GM18858 (cell line): Measurements from ENCODE around the gene RHEB.

Experiments used
- ATAC-seq: cut with Tn5 transposase; IDR thresholded peaks from one replicate; pipeline ENCODE4 v1.9.1; 2021; ENCODE audit not compliant: unreplicated experiment

RHEB gene

DNA sequence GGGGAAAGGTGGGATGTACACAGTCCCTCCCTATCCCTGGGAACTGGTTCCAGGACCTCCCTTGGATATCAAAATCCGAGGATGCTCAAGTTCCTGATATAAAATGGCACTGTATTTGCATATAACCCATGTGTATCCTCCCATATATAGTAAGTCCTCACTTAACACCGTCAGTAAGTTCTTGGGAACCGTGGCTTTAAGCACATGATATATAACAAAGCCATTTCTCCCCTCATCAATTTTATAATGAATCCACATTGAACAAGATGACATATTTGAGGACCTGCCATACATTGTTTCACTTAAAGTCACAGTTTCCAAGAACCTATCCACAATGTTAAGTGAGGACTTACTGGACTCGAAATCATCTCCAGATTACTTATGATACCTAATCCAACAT, 85.1 kb downstream of the RHEB start:
- no peak for ATAC-seq

DNA sequence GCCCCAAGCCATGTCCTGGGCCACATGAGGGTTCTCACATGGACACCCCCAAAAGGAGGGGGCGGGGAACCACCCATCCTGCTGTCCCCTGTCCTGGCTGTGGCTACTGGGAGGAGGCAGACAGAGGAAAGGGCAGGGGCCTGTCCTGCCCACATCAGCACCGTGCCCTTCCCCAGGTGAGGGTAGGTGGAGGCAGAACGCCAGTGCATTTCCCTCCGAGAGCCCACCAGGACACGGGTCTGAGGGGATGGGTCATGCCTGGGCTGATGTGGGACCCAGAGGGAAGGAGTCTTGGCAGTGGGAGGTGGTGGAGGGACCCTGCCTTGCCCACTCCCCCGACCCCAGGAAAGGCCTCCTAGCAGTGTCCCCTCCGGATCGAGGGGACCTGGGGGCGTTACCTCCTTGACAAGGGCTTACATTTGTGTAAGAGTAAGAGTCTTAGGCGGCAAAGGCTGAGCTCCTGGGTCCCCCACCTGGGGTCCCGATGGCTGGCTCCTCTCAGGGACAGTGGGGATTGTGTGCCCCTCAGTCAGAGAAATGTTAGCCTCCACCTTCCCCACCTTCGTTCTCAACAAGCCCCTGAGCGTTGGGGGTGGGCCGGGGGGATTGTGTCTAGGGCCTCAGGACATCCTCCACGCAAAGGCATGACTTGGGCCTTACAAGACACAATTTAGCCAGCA, 85.8 kb downstream of the RHEB start:
- no peak for ATAC-seq

- ATAC-seq = peak; percentile 53
These were observed 86.8 kb downstream of the RHEB start for GRCh38 chr7:151432658-151433521.

DNA sequence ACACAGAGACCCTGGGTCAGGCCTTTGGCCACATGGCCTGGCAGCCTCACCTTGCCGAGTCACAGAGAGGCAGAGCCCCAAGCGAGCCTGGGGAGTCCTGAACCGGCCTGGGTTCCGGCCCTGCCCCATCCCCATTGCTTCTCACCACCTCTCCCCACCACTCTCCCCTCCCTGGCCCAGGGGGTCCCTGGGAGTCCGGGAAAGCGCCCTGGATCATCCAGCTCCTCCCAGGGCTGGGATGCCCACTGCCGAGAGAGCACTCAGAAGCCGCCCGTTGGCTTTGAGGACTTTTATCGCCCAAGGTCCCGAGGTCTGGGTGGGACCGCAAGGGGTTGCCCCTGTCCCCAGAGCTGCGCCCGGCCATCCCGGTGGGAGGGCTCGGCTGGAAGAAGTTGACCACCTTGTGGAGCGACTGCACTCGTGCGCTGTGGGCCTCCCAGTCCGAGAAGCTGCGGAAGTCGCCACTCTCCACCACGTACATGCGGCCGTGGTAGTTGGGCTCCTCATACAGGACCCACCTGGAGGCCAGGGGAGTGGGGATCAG, 87.9 kb downstream of the RHEB start:
- ATAC-seq = no peak

GRCh38 chr7:151431281-151431767, 88.4 kb downstream of the RHEB start:
- no peak for ATAC-seq

DNA sequence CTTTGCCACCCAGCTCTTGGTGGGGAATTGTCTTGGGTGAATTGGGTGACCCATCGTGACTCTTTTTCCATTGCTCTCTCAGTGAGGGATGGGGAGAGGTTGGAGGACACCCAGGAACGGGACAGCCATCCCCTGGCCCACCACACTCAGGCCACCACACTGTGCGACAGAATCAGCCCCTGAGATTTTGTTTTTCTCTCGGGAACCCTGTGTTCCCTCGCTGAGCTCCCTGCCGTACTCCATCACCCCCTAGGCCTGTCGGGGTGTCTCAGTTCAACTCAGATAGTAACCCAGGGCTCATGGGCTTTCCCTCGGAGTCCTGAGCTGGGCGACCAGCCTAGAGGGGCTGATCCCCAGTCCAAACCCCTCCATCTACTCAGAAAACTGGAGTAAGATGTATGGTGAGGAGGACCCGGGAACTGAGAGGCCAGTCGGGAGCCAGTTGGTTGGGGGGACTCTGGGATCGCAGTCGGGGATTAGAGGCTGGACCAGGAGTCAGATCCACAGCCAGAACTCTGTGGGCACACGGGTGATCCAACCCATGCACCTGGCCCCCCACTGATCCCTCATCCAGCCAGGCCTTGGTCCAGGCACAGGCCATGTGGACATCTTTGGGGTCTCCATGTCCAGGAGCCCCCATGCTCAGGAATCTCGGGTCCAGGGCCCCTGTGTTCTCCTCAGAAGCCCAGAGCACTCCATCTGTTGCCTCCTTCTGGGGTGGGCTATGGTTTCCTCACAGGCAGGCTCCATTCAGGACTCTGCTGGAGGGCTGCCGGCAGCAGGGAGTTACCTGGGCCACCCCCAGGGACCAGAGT, 89.1 kb downstream of the RHEB start:
- no peak for ATAC-seq

DNA sequence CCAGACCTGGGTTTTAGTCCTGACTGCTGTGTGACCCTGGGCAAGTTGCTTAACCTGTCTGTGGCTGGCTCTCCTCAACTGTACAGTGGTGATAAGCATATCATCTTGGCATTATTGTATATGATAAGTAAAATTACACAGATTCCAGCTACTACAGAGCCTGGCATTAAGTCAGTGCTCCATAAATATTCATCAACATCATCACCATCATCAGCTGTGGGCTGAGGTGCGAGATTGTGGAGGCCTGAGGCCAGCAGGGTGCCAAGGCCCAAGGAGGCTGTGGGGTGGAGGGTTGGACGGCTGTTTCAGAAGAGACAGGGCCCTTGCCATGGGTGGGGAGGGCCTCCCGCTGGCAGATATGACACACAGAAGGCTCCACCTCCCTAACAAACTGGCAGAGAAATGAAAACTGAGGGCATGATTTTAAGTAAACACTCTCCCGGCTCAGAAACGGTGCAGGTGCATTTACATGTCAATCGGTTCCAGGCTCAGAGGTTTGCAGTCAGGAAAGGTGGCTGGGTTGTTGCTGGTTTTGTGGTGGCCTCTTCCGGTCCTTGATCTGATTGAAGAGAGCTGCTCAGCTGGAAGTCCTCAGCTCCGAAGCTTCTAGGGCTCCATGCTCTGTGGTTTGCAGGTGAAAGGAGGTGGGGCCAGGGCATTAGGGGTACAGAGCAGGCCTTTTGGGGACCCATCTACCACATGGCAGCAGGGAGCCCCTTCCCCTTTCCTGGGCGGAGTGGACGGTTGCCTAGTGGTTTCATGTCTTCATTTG, 89.9 kb downstream of the RHEB start:
- ATAC-seq = peak; percentile 58

DNA sequence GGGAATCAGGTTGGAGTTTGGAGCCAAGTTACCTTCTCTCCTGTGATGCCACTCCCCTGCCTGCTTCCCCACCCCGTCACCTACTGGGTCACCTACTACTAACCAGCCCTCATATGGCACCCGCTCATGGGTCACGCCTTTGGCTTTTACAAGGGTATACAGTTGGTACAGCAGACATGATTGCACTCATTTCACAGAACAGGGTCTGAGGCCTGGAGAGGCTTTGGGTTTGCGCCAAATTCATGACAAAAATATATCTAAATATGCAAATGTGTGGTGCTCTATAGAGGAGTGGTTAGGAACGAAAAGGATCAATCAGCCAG, 90.5 kb downstream of the RHEB start:
- ATAC-seq = no peak

- ATAC-seq = no peak
These were observed 91.1 kb downstream of the RHEB start for GRCh38 chr7:151428378-151429236.

GRCh38 chr7:151427705-151428377, 91.9 kb downstream of the RHEB start:
- ATAC-seq = no peak

- no peak for ATAC-seq
These were observed 92.6 kb downstream of the RHEB start for GRCh38 chr7:151426904-151427704.

DNA sequence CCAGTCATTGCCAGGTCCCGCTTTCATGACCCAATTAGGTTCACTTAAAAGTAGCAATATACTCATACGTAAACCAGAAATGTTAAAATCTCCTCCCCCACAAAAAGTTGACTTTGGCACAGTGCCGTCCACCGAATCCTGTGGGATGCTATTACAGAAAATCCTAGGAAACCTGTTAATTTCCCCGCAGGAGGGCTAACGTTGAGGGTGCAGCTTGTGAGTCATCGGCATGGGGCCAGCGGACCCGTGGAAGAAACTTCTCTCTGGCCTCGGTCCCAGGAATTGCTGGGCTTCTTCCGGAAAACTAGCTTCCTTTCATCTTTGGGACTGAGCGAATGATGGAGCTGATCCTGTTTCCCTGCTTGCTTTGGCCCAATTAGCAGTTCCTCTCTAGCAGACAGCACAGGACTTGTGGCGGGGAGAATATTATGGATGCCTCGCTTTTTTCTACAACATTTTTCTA, 93.2 kb downstream of the RHEB start:
- no peak for ATAC-seq

- ATAC-seq = no peak
These were observed 93.8 kb downstream of the RHEB start for GRCh38 chr7:151425670-151426440.

DNA sequence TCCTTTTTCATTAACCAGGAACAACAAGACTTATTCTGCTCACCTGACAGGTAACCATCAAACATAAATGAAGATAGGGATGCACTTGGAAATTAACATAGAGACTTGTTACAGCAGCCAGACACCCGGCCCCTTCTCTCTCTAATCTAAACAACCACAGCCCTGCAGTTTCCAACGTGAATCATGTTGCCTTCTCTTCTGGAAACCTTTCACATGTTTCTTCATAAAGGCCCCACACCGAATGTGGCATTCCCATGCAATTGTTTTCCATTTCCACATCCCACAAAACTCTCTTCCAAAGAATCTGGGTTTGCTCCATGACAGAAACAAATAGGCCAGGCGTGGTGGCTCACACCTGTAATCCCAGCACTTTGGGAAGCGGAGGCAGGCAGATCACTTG, 94.9 kb downstream of the RHEB start:
- ATAC-seq = no peak

DNA sequence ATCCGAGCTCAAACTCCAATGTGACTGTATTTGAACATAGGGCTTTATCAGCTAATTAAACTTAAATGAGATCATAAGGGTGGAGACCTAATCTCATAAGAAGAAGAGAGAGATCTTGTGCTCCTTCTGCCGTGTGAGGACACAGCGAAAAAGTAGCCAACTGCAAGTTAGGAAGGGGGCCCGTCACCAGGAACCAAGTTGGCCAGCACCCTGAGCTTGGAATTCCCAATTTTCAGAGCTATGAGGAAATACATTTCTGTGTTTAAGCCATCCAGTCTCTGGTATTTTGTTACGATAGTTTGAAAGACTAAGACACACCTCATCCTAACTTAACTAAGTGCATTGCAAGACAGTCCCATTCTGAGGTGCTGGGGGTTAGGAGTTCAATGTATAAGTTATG, 95.8 kb downstream of the RHEB start:
- no peak for ATAC-seq

GRCh38 chr7:151423226-151423625, 96.5 kb downstream of the RHEB start:
- ATAC-seq = no peak

GRCh38 chr7:151422212-151422611, 97.5 kb downstream of the RHEB start:
- no peak for ATAC-seq
